NCI-H1930 (cell line): ENCODE measurements around the gene SLC2A11.
A peak's percentile ranks its signal among the peaks of the same experiment; 100 is the strongest.
"Not testable (repeated sequence)": the region's sequence is repeated elsewhere in the genome, so short reads cannot be mapped to it uniquely, and the experiment has no call there.

Experiments
- DNase-seq, 2 experiments: peaks; one replicate each; lab custom pipeline; 2025; lab: John Stamatoyannopoulos, UW

SLC2A11 gene

DNA sequence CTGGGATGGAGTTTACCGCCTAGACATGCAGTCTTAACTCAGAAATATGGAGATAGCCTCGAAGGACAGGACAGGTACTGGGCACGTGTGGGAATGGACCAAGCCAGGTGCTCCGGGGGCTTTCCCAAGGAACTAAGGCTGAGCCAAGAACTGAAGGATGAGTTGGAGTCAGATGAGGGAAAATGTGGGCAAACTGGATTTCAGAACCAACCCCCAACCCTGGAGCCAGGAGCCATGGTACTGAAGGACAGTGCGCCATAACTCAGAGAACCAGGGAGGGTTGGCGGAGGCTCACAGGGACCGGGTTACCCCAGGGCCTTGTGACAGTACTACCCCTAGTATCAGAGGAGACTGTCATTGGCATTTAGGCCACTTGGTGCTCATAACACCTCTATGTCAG lies 34.1 kb downstream of the SLC2A11 start:
- DNase-seq, result no peak

DNA sequence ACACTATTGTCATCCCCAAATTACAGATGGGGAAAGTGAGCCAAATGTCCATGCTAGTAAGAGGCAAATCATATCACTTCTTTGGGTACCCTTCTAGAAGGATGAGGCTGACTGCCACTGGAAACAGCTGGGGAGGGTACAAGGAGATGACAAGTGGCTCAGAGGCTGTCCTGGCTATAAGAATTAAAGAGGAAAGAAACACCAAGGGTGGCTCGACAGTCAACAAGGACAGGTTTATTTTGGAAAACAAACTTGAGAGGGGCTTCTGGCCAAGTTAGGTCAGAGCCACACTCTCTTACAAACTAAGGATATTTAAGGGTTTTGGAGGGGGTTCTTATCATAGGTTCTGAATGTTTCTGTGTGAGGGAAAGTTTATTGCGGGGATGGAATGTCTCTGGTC lies 34.5 kb downstream of the SLC2A11 start:
- no peak for DNase-seq

DNA sequence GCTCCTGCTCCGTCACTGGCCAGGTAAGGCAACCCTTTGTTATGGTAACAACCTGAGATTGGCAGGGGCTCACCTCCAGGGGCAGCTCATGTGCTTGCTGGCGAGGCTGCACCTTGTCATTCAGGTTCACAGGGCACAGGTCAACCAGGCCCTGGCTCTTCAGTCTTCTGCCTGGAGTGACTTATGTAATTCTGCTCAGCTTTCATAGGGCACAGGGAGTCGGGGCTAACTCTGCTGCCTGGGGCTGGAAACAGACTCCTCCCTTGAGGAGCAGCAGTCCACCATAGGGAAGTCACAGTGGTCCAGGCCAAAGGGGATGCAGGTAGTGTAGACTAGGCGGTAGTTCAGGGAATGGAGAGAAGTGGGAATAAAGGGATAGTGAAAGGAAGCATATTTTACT lies 35.0 kb downstream of the SLC2A11 start:
- DNase-seq, result no peak

DNA sequence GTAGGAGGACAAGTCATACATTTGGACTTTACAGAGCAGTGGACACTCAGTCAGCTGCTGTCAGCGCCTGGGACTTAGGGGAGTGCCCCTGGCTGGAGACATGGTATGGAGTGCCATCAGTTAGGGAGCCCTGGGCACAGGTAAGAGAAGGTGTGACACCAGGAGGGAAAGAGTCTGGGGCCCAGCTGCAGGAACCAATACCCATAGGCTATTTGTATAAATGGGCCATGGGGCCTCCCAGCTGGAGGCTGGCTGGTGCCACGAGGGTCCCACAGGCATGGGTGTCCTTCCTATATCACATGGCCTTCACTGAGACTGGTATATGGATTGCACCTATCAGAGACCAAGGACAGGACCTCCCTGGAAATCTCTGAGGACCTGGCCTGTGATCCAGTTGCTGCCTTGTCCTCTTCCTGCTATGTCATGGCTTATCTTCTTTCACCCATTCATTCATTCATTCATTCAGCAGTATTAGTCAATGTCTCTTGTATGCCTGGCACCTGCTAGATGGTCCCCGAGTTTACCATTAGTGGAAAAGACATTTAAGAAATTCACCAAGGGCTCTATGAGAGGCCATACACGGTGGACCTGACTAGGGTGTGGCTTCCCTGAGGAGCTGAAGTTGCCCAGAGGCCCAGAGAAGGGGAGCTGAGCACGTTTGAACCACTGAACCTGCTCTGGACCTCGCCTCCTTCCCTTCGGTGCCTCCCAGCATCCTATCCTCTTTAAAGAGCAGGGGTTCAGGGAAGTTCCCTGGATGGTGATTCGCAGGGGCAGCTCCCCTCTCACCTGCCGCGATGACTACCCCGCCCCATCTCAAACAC lies 35.7 kb downstream of the SLC2A11 start:
- no peak for DNase-seq

DNA sequence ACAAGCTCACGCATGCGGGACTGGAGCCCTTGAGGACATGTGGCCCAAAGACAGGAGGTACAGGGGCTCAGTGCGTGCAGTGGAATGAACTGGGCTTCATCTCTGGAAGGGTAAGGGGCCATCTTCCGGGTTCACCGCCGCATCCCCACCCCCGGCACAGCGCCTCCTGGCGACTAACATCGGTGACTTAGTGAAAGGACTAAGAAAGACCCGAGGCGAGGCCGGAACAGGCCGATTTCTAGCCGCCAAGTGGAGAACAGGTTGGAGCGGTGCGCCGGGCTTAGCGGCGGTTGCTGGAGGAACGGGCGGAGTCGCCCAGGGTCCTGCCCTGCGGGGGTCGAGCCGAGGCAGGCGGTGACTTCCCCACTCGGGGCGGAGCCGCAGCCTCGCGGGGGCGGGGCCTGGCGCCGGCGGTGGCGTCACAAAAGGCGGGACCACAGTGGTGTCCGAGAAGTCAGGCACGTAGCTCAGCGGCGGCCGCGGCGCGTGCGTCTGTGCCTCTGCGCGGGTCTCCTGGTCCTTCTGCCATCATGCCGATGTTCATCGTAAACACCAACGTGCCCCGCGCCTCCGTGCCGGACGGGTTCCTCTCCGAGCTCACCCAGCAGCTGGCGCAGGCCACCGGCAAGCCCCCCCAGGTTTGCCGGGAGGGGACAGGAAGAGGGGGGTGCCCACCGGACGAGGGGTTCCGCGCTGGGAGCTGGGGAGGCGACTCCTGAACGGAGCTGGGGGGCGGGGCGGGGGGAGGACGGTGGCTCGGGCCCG lies 36.5 kb downstream of the SLC2A11 start, which contains the start of gene MIF:
TSS of gene MIF (plus strand) at position 439 of the 765 bp plus-strand sequence. CDS start at position 531, 92 bp downstream.
- peak; percentile 88 to 91 for DNase-seq

DNA sequence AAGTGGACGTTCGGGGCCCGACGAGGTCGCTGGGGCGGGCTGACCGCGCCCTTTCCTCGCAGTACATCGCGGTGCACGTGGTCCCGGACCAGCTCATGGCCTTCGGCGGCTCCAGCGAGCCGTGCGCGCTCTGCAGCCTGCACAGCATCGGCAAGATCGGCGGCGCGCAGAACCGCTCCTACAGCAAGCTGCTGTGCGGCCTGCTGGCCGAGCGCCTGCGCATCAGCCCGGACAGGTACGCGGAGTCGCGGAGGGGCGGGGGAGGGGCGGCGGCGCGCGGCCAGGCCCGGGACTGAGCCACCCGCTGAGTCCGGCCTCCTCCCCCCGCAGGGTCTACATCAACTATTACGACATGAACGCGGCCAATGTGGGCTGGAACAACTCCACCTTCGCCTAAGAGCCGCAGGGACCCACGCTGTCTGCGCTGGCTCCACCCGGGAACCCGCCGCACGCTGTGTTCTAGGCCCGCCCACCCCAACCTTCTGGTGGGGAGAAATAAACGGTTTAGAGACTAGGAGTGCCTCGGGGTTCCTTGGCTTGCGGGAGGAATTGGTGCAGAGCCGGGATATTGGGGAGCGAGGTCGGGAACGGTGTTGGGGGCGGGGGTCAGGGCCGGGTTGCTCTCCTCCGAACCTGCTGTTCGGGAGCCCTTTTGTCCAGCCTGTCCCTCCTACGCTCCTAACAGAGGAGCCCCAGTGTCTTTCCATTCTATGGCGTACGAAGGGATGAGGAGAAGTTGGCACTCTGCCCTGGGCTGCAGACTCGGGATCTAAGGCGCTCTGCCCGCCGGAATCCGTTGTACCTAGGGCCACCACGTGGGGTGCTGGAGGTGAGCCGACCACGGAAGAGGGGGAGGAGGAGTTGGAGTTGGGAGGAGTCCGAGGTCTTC lies 37.3 kb downstream of the SLC2A11 start:
- DNase-seq, result peak; percentile 28 to 37

DNA sequence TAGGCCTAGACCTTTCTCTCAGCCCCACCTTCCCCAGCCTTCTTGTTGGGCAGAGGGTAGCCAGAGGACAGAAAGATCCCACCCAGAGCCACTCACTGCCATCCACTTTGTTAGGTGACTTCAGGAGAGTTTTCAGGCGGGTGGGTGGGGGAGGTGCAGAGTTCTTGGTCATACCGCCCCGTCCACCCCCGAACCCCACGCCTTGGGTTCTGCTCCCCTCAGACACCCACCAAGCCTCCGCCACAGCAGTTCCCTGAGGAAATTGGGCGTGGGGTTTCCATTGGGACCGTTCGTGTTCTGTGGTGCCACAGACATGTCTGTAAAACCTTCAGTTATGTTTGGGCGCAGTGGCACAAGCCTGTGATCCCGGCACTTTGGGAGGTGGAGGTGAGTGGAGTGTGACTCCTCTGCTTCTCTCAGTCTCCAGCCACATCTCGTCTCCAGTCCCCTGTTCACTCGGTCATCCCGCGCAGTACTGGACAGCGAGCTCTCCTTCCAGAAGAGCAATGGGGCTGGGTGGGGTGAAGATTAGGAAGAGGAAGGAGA lies 38.0 kb downstream of the SLC2A11 start:
- DNase-seq, result no peak

DNA sequence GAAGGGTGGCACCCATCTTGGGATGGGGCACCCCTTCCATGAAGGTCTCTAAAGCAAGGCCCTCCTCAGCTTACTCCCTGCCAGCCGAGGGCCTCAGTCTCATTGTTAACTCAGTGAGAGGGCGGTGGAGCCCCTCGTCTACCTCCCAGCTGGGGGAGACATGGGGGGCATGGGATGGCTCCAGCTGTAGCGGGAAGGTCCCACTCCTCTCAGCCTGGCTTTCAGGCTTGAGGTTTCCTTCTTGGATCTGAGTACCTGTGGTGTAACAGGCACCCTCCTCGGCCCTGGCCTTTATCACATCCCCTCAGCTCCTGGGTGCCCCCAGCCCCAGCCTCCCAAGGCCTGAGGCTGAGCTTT lies 38.5 kb downstream of the SLC2A11 start:
- no peak for DNase-seq

DNA sequence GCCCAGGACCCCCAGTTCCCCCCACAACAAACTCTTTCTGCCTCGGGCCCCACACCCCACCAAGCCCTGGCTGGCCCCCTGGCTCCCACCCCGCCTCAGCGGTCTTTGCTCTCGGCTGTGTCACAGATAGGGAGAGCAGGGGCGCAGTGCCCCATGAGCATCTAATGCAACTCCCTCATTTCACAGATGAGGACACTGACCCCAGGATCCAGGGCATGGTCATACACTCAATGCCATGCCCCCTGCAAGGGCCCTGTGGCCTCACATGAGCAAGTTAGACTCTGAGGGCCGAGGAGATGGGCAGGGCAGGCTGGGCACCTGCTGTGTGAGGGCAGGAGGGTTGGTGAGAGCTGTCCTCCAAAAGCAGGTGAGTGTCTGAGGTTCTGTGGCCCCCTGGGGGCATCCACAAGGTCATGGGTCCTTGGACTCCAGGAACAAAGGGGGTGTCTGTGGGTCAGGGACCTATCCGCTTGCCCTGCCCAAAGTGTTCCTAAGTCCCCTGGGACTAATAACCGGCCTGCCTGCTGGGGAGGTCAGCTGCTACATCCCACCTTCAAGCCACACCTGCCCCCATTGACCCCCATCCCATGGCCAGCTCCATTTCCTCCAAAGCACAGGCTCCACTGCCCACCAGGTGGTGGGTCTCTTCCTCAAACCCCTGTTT lies 39.0 kb downstream of the SLC2A11 start:
- no peak for DNase-seq

DNA sequence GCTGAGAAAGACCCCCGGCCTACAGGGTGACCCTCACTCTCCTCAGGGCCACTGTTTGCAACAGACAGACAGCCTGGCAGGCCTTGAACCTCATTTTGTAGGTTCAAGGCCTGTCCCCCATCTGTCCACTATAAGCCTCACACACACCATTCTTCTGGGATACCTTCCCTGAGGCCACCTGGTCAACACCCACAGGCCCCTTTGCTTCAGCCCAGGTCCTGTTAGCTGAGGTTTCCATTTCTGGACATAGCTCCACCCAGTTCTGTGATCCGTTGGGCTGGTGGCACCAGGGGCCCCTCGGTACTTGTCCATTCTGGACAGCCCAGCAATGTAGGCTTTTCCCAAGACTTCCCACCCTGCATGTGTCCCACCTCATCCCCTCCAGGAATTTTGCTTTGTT lies 39.6 kb downstream of the SLC2A11 start:
- DNase-seq, result no peak

DNA sequence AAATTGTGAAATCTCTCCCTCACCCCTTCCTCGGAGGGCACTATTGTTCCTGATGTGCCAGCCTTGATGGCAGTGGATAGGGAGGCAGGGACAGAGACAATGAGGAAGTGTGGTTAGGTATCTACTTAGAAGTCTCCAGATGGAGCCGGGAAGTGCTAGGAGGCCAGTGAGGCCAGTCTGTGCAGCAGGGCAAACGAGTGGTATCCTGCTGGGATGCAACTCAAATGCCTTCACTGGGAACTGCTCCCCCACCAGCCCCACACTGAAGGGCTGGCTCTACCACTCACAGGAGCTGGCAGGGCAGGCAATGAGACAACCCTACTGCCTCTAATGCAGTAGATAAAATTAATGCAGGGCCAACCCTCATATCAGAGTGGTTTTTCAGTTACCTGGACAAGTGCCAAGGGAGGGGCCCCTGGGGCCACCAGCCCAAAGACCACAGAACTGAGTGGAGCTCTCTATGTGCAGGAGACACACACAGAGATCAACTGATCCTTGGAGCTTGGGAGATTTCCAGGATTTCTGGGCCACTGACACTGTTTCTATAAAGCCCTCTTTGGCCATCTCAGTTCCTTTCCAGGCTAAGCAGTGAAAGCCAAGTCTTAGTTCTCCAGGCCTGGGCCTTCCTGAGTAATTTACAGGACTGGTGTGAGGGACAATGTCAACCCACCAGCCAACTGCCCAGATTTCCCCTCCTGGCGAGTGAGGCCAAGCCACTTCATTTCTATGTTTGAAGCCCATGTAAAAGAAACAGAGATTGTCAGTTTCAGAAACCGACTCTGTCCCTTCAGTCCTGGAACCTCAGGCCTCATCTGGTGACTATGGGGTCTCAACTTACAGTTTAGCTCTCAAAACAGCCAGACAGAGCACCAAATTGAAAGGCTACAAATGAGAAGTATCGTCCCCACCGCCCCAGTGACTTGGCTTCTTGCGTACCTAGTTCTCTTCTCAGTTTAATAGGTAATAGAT lies 40.6 kb downstream of the SLC2A11 start:
- DNase-seq, result no peak

DNA sequence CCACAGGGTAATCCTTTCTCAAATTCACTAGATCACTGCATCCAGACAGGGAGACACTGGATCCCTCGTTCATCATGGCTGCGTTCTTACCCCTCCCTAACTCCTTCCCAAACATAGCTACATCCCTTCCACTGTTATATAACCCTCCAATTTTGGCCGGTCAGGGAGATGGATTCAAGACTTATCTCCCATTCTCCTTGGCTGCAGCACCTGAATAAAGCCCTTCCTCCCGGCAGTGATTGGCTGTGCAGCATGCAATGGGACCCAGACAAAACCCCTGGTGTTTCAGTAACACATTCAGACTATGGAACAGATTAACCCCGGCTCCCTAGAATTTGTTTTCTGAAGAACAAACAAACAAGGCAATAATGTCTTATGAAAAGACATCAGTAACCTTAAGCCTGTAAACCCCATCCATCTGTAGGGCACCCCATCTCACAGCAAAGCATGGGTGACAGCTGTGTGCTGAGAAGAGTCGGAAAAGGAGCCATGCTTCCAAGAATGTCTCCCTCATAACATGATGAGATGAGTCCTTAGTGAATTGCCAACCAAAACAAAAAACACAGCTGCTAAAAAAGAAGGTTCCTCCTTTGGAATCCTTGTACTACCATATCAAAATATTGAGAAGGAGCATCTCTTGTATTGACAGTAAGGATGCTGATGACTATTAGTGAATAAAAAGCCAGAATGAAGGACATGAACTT lies 41.5 kb downstream of the SLC2A11 start:
- no peak for DNase-seq

DNA sequence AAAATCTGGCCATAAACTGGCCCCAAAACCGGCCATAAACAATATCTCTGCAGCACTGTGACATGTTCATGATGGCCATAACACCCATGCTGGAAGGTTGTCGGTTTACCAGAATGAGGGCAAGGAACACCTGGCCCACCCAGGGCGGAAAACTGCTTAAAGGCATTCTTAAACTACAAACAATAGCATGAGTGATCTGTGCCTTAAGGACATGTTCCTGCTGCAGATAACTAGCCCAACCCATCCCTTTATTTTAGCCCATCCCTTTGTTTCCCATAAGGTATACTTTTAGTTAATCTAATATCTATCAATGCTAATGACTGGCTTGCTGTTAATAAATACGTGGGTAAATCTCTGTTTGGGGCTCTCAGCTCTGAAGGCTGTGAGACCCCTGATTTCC lies 42.6 kb downstream of the SLC2A11 start:
- DNase-seq, result not testable (repeated sequence)

DNA sequence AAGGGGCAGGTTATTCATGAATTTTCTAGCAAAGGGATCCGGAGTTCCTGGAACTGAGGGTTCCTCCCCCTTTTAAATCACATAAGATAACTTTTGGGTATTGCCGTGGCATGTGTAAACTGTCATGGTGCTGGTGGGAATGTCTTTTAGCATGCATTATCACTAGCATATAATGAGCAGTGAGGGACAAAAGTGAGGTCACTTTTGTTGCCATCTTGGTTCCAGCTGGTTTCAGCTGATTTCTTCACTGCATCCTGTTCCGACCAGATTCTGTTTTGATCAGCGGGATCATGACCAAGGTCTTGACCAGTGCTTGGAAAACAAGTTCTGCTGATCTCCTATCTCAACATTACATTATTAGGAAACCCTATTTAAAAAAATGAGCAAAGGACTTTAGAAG lies 43.9 kb downstream of the SLC2A11 start:
- no peak for DNase-seq

DNA sequence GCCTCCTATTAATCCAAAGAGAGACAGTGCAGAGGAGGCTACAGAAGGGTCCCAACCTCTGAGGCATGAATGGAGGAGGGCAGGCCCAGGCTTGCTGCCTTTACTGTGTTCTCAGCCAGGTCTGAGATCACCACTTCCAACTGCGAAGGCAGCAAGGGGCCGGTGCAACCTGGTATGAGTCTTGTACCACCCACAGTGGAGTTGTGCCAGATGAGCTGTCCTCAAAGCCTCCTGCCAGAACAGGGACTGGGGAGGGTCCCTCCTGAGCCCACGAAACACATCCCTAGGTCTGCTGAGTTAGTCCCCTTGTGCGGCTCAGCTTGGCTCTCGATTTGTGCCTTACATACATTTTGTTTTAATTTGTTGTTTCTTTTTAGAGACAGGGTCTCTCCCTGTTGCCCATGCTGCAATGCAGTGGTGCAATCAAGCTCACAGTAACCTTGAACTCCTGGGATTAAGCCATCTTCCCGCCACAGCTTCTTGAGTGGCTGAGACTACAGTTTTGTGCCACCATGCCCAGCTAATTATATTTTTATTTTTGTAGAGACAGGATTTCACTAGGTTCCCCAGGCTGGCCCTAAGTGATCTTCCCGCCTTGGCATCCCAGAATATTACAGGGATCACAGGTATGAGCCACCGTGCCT lies 45.8 kb downstream of the SLC2A11 start:
- DNase-seq, result no peak

DNA sequence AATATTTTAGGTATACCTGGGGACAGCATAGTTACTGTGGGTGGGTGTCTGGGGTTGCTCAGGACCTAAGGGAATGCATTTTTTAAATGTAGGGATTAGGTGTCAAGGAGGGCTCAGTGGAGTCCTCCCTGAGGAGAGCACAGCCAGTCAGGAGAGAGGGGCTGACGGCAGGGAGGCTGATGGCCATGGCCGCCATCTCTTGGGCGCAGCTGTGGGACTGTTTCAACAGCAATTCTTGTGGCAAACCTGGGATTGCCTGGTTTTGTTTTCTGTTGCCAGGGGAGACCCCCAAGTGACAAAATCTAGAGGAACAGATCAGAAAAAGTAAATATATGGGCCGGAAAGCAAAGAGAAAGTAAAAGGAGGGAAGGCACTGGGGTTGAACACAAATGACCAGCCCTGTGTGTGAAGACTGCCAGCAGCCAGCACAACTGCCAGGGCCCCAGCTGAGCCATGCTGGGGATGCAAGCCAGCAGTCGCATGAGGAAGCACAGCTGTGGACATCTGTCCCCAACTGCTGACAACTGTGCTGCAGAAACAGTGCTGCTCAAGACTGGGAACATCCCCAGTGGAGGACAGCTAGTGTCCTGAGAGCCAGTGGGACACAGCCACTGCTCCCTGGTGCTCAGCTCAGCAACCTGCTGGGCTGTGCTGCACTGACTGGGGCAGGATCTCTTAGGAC lies 47.0 kb downstream of the SLC2A11 start:
- no peak for DNase-seq

DNA sequence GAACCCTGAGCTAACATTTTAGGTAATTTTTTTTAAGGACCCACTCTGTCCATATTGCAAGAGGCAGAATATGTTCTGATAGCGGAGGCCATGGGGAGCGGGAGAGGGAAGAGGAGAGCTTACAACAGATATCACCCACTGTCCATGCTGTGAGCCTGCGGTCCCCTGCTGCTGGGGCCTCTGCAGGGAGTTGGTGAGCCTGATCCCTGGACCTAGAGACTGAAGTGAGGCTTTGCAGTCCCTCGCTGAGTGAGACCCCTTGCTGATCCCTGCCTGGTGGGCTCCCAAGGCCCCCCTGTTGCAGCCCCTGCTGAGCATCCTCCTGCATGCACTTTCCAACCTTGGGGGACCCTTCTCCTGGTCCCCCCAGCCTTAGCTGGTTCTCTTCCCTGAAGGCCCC lies 49.0 kb downstream of the SLC2A11 start:
- no peak for DNase-seq

DNA sequence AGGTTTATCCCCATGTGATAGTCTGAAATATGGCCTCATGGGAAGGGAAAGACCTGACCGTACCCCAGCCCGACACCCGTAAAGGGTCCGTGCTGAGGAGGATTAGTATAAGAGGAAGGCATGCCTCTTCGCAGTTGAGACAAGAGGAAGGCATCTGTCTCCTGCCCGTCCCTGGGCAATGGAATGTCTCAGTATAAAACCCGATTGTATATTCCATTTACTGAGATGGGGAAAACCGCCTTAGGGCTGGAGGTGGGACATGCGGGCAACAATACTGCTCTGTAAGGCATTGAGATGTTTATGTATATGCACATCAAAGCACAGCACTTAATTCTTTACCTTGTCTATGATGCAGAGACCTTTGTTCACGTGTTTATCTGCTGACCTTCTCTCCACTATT lies 49.7 kb downstream of the SLC2A11 start:
- DNase-seq, result not testable (repeated sequence)
